Activated CD8-positive, alpha-beta memory T cell treated with anti-CD3 and anti-CD28 coated beads for 48 hours (primary cell): ENCODE results near the gene ADCY2.

ENCODE experiments used
- DNase-seq, 3 experiments: peaks; one replicate each; pipeline ENCODE4 v3.0.0-alpha.2; 2020; ENCODE audit warnings: low read depth in 2 of 3, low spot score in 2 of 3

Gene ADCY2

GRCh38 chr5:7728076-7728475 is 332.1 kb downstream of the ADCY2 start:
- no peak for DNase-seq

DNA sequence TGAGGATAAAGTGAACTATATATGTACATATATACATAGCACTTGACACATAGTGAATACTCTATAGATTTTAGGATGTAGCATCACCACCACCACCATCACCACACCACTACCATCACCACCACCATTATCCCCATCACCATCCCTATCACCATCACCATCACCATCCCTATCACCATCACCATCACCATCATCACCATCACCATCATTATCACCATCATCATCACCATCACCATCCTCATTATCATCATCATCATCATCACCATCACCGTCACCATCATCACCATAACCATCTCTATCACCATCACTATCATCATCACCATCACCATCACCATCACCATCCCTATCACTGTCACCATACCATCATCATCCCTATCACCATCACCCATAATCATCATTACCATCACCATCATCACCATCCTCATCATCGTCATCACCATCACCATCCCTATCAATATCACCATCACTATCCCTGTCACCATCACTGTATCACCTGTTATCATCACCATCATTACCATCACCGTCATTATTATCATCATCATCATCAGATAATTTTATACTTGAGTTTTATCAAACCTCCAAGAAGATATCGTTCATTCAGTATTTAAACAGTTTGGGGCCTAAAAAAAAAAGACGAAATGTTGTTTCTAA is 345.6 kb downstream of the ADCY2 start:
- no peak for DNase-seq

- no peak for DNase-seq
Measured at GRCh38 chr5:7742241-7742656, 346.3 kb downstream of the ADCY2 start.

- peak in 1 of 3 experiments; percentile 26 for DNase-seq
Measured at GRCh38 chr5:7745882-7746610, 350.1 kb downstream of the ADCY2 start.

- no peak for DNase-seq
Measured at GRCh38 chr5:7747728-7748127, 351.8 kb downstream of the ADCY2 start.

DNA sequence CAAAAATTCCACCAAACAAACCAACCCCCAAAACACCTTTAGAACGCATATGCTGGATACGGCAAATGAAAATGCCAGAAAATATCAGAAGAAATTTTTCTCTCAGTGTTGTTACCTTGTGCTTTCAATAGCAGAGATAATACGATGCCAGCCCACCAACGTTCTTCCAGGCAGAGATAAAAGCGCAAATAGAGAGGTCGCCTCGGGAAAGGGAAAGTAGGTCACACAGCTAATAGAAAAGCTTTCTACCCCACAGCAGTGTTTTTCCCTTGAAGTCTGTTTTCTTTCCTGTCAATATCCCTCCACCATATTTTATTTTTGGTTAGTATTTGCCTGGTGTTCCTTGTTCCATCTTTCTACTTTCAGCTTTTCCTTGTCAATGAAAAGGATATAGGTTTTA is 353.7 kb downstream of the ADCY2 start:
- DNase-seq = no peak

GRCh38 chr5:7751874-7752273 is 355.9 kb downstream of the ADCY2 start:
- DNase-seq = no peak

DNA sequence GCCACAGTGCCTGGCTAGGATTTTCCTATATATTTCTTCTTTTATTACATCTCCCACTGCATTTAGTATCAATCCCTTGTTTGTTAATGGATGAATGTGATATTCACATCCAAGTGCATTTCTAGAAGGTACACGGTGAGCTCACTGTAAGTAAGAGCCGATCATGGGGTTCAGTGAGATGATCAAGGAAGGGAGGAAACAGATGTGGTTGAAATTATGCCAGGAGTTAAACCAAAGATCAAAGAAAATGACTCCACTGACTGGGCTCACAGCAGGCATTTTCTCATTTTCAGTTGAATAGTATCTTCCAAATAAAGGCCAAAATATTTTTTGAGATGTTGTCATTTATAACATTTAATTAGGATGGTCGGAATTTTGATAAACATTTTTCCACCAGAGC is 357.2 kb downstream of the ADCY2 start:
- DNase-seq = no peak

- DNase-seq = no peak
Measured at GRCh38 chr5:7753596-7753995, 357.7 kb downstream of the ADCY2 start.

GRCh38 chr5:7754490-7754889 is 358.6 kb downstream of the ADCY2 start:
- DNase-seq = no peak

DNA sequence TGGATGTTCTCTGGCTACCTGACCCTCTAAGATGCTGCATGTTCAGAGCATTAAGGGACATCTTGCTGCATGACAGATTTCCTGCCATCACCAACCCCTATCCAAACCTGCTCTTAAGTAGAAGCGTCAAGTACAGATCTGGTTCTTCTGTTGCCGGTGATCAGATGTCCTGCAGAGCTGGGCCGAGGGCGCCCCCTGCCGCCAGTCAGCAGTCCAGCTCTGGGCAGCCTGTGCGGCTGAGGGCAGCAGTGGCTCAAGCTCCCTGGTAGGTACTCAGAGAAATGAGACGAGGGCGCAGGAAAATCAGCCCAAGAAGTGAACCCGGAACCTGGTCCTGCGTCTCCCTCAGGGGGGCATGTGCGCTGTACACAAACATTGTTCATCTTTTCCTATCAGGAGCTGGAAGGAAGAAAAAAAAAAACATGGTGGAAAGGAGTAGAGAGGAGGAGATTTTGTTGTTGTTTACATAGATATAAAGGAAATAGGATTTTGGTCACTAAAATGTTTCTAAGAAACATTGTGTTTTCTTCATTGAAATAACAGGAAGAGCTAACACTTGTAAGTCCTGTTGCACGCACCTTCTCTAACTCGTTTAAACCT is 359.2 kb downstream of the ADCY2 start:
- DNase-seq = peak; percentile 6 to 18 (median 10)

DNA sequence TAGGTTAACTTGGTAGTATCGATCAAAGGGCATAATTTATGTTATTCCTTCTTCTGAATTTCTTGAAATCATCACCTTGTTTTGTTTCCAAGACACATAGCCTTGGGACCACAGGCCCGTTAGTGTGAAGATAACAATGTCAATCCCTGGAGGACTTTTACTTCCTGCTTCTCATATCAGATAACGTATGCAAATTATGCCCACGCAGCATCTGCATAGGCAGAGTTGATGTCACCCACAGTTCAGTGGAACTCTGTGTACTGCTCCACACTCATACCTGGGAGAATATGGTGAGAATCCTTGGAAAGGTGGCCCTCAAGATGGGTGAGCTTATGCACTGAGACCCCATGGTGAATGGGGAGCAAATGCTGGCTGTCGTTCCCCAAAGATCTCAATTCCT is 360.0 kb downstream of the ADCY2 start:
- DNase-seq = no peak

- no peak for DNase-seq
Measured at GRCh38 chr5:7756453-7756852, 360.5 kb downstream of the ADCY2 start.

DNA sequence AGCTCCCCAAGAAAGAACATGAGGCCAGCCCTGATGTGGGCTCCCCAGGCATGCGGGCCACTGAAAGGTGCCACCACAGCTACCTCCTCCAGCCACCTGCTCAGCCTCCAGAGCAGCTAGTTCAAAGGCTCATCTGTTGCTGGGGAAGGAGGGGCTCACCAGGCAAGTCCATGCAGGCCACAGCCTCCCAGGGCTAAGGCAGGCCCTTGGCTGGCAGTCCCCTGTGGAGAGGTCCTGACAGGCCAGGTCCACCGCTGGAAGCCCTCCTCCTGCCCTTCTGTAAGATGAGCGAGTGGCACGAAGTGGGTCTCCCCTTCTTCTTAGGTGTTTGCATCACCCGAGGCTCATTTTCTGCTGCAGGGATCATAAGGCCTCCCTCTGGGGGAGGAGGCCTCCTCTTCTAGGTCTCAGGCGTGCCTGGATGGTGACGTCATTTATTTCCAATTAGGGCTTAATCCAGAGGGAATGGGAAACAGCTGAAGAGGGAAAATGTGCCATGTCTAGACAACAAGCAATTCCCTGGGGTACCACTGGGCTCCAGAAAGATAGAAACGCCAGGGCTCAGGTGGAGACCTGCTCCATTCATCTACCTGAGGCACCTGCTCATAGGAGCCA is 363.4 kb downstream of the ADCY2 start:
- DNase-seq = no peak

GRCh38 chr5:7759951-7760580 is 364.1 kb downstream of the ADCY2 start:
- no peak for DNase-seq

GRCh38 chr5:7762267-7762666 is 366.3 kb downstream of the ADCY2 start:
- no peak for DNase-seq

- no peak for DNase-seq
Measured at GRCh38 chr5:7763621-7764072, 367.7 kb downstream of the ADCY2 start.

- DNase-seq = no peak
Measured at GRCh38 chr5:7764452-7764851, 368.5 kb downstream of the ADCY2 start.

DNA sequence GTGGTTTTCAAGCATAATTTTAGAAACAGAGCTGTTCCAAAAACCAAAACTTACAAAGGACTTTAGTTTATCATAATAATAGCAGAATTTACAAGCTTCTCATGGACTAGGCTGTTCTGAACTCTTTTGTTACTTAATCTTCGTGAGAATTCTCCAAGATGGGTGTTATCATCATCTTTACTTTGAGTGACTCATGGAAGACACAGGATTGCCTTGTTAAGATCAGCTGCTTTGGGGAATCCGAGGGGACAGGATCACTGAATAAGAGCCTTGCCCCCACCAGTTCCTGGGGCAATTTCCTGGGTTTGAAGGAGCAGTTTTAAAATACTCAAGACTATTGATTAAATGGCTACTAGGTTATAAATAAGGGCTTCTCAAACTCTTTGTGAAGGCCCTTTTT is 374.5 kb downstream of the ADCY2 start:
- no peak for DNase-seq

- DNase-seq = no peak
Measured at GRCh38 chr5:7772141-7772540, 376.2 kb downstream of the ADCY2 start.

GRCh38 chr5:7773178-7773577 is 377.2 kb downstream of the ADCY2 start:
- DNase-seq = no peak
